HepG2 (cell line): ENCODE data around the gene EEFSEC. TPM values are rescaled to one million over a fixed set of nuclear protein-coding genes. Genes with fewer than 3 reads are reported as not detected.

Experiments used
- ATAC-seq: fragments of 200-7000 bp; cut with Tn5 transposase; 3 replicates; pipeline ENCODE4 v1.9.1; 2020; ENCODE audit warnings: mild to moderate bottlenecking, moderate library complexity
- BruUV-seq: library from RNA; stranded (reverse); fragments of 400-500 nt; replicated peaks from 2 replicates; lab custom pipeline; 2021; lab: Mats Ljungman, UMichigan
- CTCF ChIA-PET: fragments of 300-600 bp; formaldehyde crosslinking; extraction: SDS; loops from one replicate; lab custom pipeline; 2021; ENCODE audit warnings: low total read pairs, inconsistent platforms, low intra/inter-chr PET ratio; lab: Yijun Ruan, JAX
- POLR2A ChIA-PET: fragments of 350-600 bp; sonication (Branson Sonifier 250); formaldehyde crosslinking; loops from one replicate; lab custom pipeline; 2020; ENCODE audit warnings: antibody characterized with exemption, inconsistent platforms; lab: Yijun Ruan, JAX
- DNase-seq: peaks from one replicate; pipeline ENCODE4 v3.0.0-alpha.2; 2015; ENCODE audit warnings: low spot score
- FAIRE-seq: peaks from 3 replicates; lab custom pipeline; 2011; peaks lifted over from hg19 to GRCh38; lab: Jason Lieb, UNC
- H2AFZ ChIP-seq: one replicate; pipeline ENCODE4 v1.6.1; 2011; ENCODE audit warnings: low read length, inconsistent platforms
- H3K27ac ChIP-seq: fragments of 300-600 bp; 3 replicates; pipeline ENCODE4 v1.8.0; 2011; ENCODE audit warnings: mixed run types, mild to moderate bottlenecking, mixed read lengths, low read length, inconsistent platforms; ENCODE audit not compliant: insufficient read depth; ENCODE audit errors: extremely low read length
- H3K27me3 ChIP-seq, 2 experiments: fragments of 200-600 bp in 1 of 2; 2 replicates in 1 of 2; 3 replicates in 1 of 2; pipeline versions ENCODE4 v1.6.0 to v1.8.0; 2011; ENCODE audit warnings: low read length in 2 of 2, mild to moderate bottlenecking in 2 of 2, moderate library complexity in 2 of 2, inconsistent platforms in 1 of 2; ENCODE audit not compliant: insufficient read depth in 2 of 2, control insufficient read depth in 1 of 2
- H3K36me3 ChIP-seq, 2 experiments: fragments of 200-600 bp in 1 of 2; replicated peaks in 1 of 2; 2 replicates in 1 of 2; 3 replicates in 1 of 2; pipeline versions ENCODE4 v1.5.1 to v1.8.0; 2011; ENCODE audit warnings: low read length in 2 of 2, inconsistent platforms in 1 of 2; ENCODE audit not compliant: insufficient read depth in 2 of 2, control insufficient read depth in 1 of 2
- H3K4me1 ChIP-seq: 2 replicates; pipeline ENCODE4 v1.5.1; 2012; ENCODE audit warnings: low read length, inconsistent platforms; ENCODE audit not compliant: insufficient read depth
- H3K4me2 ChIP-seq: 2 replicates; pipeline ENCODE4 v1.6.0; 2011; ENCODE audit warnings: low read depth, low read length, inconsistent platforms
- H3K4me3 ChIP-seq, 3 experiments: fragments of 200-600 bp in 1 of 3; sonication (generic), shearing (Covaris generic) in 1 of 3; replicated peaks in 1 of 3; 2 replicates each; pipeline ENCODE4 v1.5.1; 2011 to 2016; ENCODE audit warnings: low read length in 3 of 3, inconsistent platforms in 2 of 3, low read depth in 2 of 3, mild to moderate bottlenecking in 2 of 3, control low read depth in 1 of 3, mixed read lengths in 1 of 3; ENCODE audit not compliant: insufficient read depth in 1 of 3
- H3K79me2 ChIP-seq: one replicate; pipeline ENCODE4 v1.6.1; 2011; ENCODE audit warnings: low read length, inconsistent platforms; ENCODE audit not compliant: insufficient read depth
- H3K9ac ChIP-seq: 2 replicates; pipeline ENCODE4 v1.6.0; 2011; ENCODE audit warnings: mild to moderate bottlenecking, low read depth, low read length, inconsistent platforms; ENCODE audit not compliant: insufficient read depth
- H3K9me3 ChIP-seq: 2 replicates; pipeline ENCODE4 v1.5.1; 2012; ENCODE audit warnings: mild to moderate bottlenecking, low read length
- H4K20me1 ChIP-seq: 2 replicates; pipeline ENCODE4 v1.6.0; 2011; ENCODE audit warnings: inconsistent platforms, mild to moderate bottlenecking, low read length, moderate library complexity; ENCODE audit not compliant: insufficient read depth
- FLYWCH1 ChIP-seq: sonication (generic); formaldehyde crosslinking; IDR thresholded peaks from 2 replicates; pipeline ENCODE4 v1.8.1; 2023; ENCODE audit warnings: mild to moderate bottlenecking, missing genetic modification reagents
- MNT ChIP-seq: fragments of 450-650 bp; IDR thresholded peaks from 2 replicates; pipeline ENCODE4 v1.6.1; 2016
- SYNCRIP ChIP-seq: fragments of 200-400 bp; formaldehyde crosslinking; IDR thresholded peaks from 2 replicates; pipeline ENCODE4 v1.6.1; 2018; ENCODE audit warnings: mild to moderate bottlenecking, low read depth, low read length; ENCODE audit not compliant: insufficient read depth
- ZBTB42 ChIP-seq: sonication (generic); formaldehyde crosslinking; IDR thresholded peaks from 2 replicates; pipeline ENCODE4 v1.5.0; 2020; ENCODE audit warnings: mild to moderate bottlenecking, missing genetic modification reagents
- ZNF883 ChIP-seq: sonication (generic); formaldehyde crosslinking; IDR thresholded peaks from 2 replicates; pipeline ENCODE4 v1.5.1; 2020; ENCODE audit warnings: mild to moderate bottlenecking, missing genetic modification reagents; ENCODE audit errors: not compliant biosample characterization
- WGBS: methylation state at CpG from one replicate; pipeline ENCODE4 v1.1.6; 2017; ENCODE audit warnings: low lambda C conversion rate; 5-methylcytosine and 5-hydroxymethylcytosine counted together
- in situ Hi-C: cut with HindIII; loops from 2 replicates; pipeline ENCODE4 v1.10.0; 2017; ENCODE audit warnings: low pct_unique_long_range_greater_than_20kb; ENCODE audit not compliant: extremely low pct_ligation_motif_present
- intact Hi-C: fragments of 100-400 bp; cut with micrococcal nuclease; formaldehyde crosslinking; loops from one replicate; pipeline ENCODE4 v1.10.0; 2022; ENCODE audit not compliant: unreplicated experiment
- polyA plus RNA-seq, 8 experiments: library from polyadenylated mRNA; depleted of rRNA in 3 of 8; stranded (reverse) in 7 of 8; unstranded in 1 of 8; fragments of >200 nt; fragmentation: Illumina TruSeq in 4 of 8; extraction: Trizol in 4 of 8; gene quantifications; 2 replicates each; pipeline versions ENCODE4 v1.2.1 to v1.2.3, GENCODE V29; 2011 to 2016; ENCODE audit warnings: low read depth in 4 of 8, missing spikeins in 1 of 8, mixed read lengths in 1 of 8; ENCODE audit not compliant: insufficient read depth in 1 of 8
- total RNA-seq, 5 experiments: library from RNA; depleted of rRNA; stranded (reverse); fragments of >200 nt; fragmentation: Illumina TruSeq; extraction: Trizol; gene quantifications; 2 replicates each; pipeline ENCODE4 v1.2.3, GENCODE V29; 2016; ENCODE audit warnings: low read depth in 1 of 5

EEFSEC gene
- total and polyA plus RNA-seq, 2 of the 13 experiments (the other 11 are each of a cell fraction or from before 2014, with no cell fraction given) = 6.4 to 24.2 TPM

- no peak for ATAC-seq
- TF ChIP-seq ZBTB42 (CRISPR knock-in tag) = no peak
- no peak for TF ChIP-seq FLYWCH1 (CRISPR knock-in tag)
- WGBS = 81% methylated on average over 8 of the region's 29 CpGs
- BruUV-seq = no TSS peak
- Histone ChIP-seq H3K4me1 (peaks cover 12% of the 10 kb centered on the region; the same call in 1 of the 2 replicates), H3K79me2 (no peaks in the 10 kb centered on the region), H3K36me3 (0 out of 5 replicates have a peak, but pooled peaks cover 0 to 6% of the 10 kb centered on the region in 2 experiments), H3K9ac (no peak overlapping the region), H3K27me3 (no peaks in the 10 kb centered on the region), H4K20me1 (0 out of 2 replicates have a peak, but pooled peaks cover 4% of the 10 kb centered on the region), H3K9me3 (no peaks in the 10 kb centered on the region), H3K27ac (no peak overlapping the region), H2AFZ (no peak overlapping the region), H3K4me3 (no peak overlapping the region), H3K4me2 (no peak overlapping the region)
- FAIRE-seq = no peak
- ChIA-PET CTCF (no interaction called here), POLR2A (no interaction called here)
- DNase-seq = no peak
- intact Hi-C loops = no loop called here
- in situ Hi-C loops = no loop called here
Observed at GRCh38 chr3:128410669-128411573, 257.6 kb downstream of the EEFSEC start.

- no peak overlapping the region for H3K4me3 ChIP-seq
- in situ Hi-C loops (no loop called here), intact Hi-C loops (no loop called here)
- 74% methylated on average over 16 of the region's 18 CpGs for WGBS
- H3K9me3 ChIP-seq = no peaks in the 10 kb centered on the region
- H3K4me2 ChIP-seq = no peak overlapping the region
- H3K79me2 ChIP-seq = no peaks in the 10 kb centered on the region
- ATAC-seq (no peak), DNase-seq (no peak), FAIRE-seq (no peak)
- ChIA-PET CTCF (no interaction called here), POLR2A (no interaction called here)
- H4K20me1 ChIP-seq = 0 out of 2 replicates have a peak, but pooled peaks cover 4% of the 10 kb centered on the region
- H3K27ac ChIP-seq = no peak overlapping the region
- H2AFZ ChIP-seq = no peak overlapping the region
- no peaks in the 10 kb centered on the region for H3K27me3 ChIP-seq
- 0 out of 5 replicates have a peak, but pooled peaks cover 0 to 6% of the 10 kb centered on the region in 2 experiments for H3K36me3 ChIP-seq
- TF ChIP-seq MNT (peak; percentile 66), ZNF883 (no peak), SYNCRIP (no peak)
- H3K9ac ChIP-seq = no peak overlapping the region
- BruUV-seq = no TSS peak
- H3K4me1 ChIP-seq = peaks cover 19% of the 10 kb centered on the region
Observed at GRCh38 chr3:128411574-128412064, 258.3 kb downstream of the EEFSEC start.
